ENCODE measurements around the gene IGF2R.

IGF2R gene

DNA sequence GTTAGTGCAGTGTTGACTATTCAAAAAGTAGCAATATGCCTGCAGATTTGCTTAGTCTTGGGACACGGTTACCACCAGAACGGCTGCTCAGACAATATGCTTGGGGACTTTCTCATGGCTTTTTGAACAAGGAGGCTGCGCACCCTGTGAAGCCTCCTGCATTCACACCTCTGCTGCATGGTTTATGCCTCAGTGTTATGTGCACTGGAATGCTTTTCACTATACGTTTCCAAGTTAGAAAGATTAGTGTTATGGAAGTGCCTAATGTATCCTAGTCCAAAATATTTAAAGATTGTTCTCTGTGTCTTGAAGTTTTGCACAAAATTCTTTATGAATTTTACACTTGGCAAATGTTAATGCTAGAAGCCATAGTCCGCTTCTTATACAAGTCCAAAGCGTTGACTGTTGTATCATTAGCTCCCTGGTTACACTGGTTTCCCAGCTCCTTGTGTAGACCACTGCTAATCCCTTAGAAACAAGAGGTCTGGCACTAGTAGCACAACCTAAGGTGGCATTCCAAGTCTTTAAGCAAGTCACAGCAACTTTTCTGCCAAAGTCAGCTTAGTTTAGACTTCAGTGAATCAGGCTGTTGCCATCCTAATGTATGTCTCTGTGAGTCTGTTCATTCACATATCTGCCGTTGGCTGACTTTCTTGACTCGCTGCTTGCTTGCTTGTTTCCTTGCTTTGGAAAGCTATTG is 126.4 kb downstream of the IGF2R start:
- Histone ChIP-seq H3K27me3 (ENCODE audit: control insufficient read depth in 1 of 2, insufficient read depth in 2 of 2, low read length in 2 of 2) (no peaks in the 10 kb centered on the region), H3K4me1 (ENCODE audit: insufficient read depth, low read length) (no peaks in the 10 kb centered on the region), H3K9ac (ENCODE audit: low read length) (no peak overlapping the region), H3K36me3 (ENCODE audit: insufficient read depth, low read length) (peaks cover 64% of the 10 kb centered on the region), H3K4me3 (ENCODE audit: low read depth in 1 of 2, low read length in 2 of 2) (no peak overlapping the region), H3K27ac (ENCODE audit: low read depth, low read length) (no peak overlapping the region), H3K9me3 (ENCODE audit: low read length) (no peaks in the 10 kb centered on the region)

DNA sequence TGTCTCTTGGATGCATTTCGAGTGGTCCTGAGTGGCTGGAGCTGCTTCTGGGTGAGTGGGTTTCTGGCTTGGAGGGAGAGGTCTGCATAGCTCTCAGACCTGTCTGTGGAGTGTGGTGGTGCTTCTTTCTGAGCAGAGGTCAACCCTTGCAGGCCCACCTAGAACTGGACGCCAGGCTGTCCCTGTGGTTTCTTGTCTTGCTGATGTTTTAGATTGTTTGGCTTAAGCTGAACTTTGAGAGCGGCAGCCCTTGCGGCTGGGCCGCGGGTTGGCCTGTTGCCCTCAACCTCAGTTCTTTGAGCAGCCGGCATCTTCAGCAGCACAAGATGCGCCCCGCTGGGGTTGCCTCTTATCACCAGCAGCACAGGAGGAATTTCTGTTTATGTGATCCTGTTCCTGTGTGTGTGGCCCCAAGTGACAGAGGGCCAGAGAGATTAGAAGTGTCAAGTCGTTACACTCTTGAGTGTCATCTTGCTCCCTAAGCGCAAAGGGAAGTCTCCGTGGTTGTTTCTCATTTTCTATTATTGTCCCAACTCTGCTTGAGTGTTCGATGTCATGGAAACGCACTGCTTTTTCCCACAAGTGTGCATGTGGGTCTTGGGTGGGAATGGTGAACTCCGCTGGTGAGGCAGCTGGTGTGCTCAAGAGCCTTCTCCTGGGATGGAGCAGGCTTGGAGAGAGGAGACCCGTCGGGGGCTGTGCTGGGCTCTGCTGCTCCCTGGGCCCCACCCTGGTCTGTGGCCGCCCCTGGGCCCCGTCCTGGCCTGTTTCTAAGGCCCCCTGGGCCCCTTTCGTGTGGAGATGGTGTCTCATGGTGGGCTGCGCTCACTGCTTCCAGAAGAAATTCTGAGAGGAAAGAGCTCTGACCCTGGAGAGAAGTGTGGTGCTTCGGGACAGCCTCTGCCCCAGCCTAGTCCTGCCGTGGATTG is 132.7 kb downstream of the IGF2R start:
- no peaks in the 10 kb centered on the region for H3K9me3 ChIP-seq (ENCODE audit: low read length)
- H3K27me3 ChIP-seq (ENCODE audit: control insufficient read depth in 1 of 2, insufficient read depth in 2 of 2, low read length in 2 of 2): no peaks in the 10 kb centered on the region
- peaks cover 44% of the 10 kb centered on the region for H3K36me3 ChIP-seq (ENCODE audit: insufficient read depth, low read length)
- no peak overlapping the region for H3K4me3 ChIP-seq (ENCODE audit: low read depth in 1 of 2, low read length in 2 of 2)
- H3K9ac ChIP-seq (ENCODE audit: low read length): no peak overlapping the region
- no peaks in the 10 kb centered on the region for H3K4me1 ChIP-seq (ENCODE audit: insufficient read depth, low read length)
- H3K27ac ChIP-seq (ENCODE audit: low read depth, low read length): no peak overlapping the region

- Histone ChIP-seq H3K9ac (ENCODE audit: low read length) (no peak overlapping the region), H3K4me3 (ENCODE audit: low read depth in 1 of 2, low read length in 2 of 2) (no peak overlapping the region), H3K36me3 (ENCODE audit: insufficient read depth, low read length) (peaks cover 40% of the 10 kb centered on the region), H3K27ac (ENCODE audit: low read depth, low read length) (no peak overlapping the region), H3K4me1 (ENCODE audit: insufficient read depth, low read length) (no peaks in the 10 kb centered on the region), H3K27me3 (ENCODE audit: control insufficient read depth in 1 of 2, insufficient read depth in 2 of 2, low read length in 2 of 2) (no peaks in the 10 kb centered on the region), H3K9me3 (ENCODE audit: low read length) (no peaks in the 10 kb centered on the region)
Observed at GRCh38 chr6:160102399-160102798, 133.5 kb downstream of the IGF2R start.

- H3K27me3 ChIP-seq (ENCODE audit: control insufficient read depth in 1 of 2, insufficient read depth in 2 of 2, low read length in 2 of 2): no peaks in the 10 kb centered on the region
- no peak overlapping the region for H3K9ac ChIP-seq (ENCODE audit: low read length)
- H3K36me3 ChIP-seq (ENCODE audit: insufficient read depth, low read length): peaks cover 35% of the 10 kb centered on the region
Observed at GRCh38 chr6:160102956-160103824, 134.3 kb downstream of the IGF2R start.

GRCh38 chr6:160103825-160104100 is 134.9 kb downstream of the IGF2R start:
- no peaks in the 10 kb centered on the region for H3K4me1 ChIP-seq (ENCODE audit: insufficient read depth, low read length)
- peaks cover 34% of the 10 kb centered on the region for H3K36me3 ChIP-seq (ENCODE audit: insufficient read depth, low read length)

More at GRCh38 chr6:160102956-160103824, 134.3 kb downstream of the IGF2R start:
- Histone ChIP-seq H3K27ac (ENCODE audit: low read depth, low read length) (no peak overlapping the region), H3K9me3 (ENCODE audit: low read length) (no peaks in the 10 kb centered on the region), H3K4me1 (ENCODE audit: insufficient read depth, low read length) (no peaks in the 10 kb centered on the region), H3K4me3 (ENCODE audit: low read depth in 1 of 2, low read length in 2 of 2) (no peak overlapping the region)

DNA sequence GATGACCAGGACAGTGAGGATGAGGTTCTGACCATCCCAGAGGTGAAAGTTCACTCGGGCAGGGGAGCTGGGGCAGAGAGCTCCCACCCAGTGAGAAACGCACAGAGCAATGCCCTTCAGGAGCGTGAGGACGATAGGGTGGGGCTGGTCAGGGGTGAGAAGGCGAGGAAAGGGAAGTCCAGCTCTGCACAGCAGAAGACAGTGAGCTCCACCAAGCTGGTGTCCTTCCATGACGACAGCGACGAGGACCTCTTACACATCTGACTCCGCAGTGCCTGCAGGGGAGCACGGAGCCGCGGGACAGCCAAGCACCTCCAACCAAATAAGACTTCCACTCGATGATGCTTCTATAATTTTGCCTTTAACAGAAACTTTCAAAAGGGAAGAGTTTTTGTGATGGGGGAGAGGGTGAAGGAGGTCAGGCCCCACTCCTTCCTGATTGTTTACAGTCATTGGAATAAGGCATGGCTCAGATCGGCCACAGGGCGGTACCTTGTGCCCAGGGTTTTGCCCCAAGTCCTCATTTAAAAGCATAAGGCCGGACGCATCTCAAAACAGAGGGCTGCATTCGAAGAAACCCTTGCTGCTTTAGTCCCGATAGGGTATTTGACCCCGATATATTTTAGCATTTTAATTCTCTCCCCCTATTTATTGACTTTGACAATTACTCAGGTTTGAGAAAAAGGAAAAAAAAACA is 136.1 kb downstream of the IGF2R start:
- no peak overlapping the region for H3K27ac ChIP-seq (ENCODE audit: low read depth, low read length)
- H3K9me3 ChIP-seq (ENCODE audit: low read length): no peaks in the 10 kb centered on the region
- no peaks in the 10 kb centered on the region for H3K27me3 ChIP-seq (ENCODE audit: control insufficient read depth in 1 of 2, insufficient read depth in 2 of 2, low read length in 2 of 2)
- no peak overlapping the region for H3K9ac ChIP-seq (ENCODE audit: low read length)
- H3K4me1 ChIP-seq (ENCODE audit: insufficient read depth, low read length): no peaks in the 10 kb centered on the region
- H3K36me3 ChIP-seq (ENCODE audit: insufficient read depth, low read length): peaks cover 34% of the 10 kb centered on the region
- no peak overlapping the region for H3K4me3 ChIP-seq (ENCODE audit: low read depth in 1 of 2, low read length in 2 of 2)

More at GRCh38 chr6:160103825-160104100, 134.9 kb downstream of the IGF2R start:
- Histone ChIP-seq H3K27ac (ENCODE audit: low read depth, low read length) (no peak overlapping the region), H3K9me3 (ENCODE audit: low read length) (no peaks in the 10 kb centered on the region), H3K4me3 (ENCODE audit: low read depth in 1 of 2, low read length in 2 of 2) (no peak overlapping the region), H3K27me3 (ENCODE audit: control insufficient read depth in 1 of 2, insufficient read depth in 2 of 2, low read length in 2 of 2) (no peaks in the 10 kb centered on the region), H3K9ac (ENCODE audit: low read length) (no peak overlapping the region)

DNA sequence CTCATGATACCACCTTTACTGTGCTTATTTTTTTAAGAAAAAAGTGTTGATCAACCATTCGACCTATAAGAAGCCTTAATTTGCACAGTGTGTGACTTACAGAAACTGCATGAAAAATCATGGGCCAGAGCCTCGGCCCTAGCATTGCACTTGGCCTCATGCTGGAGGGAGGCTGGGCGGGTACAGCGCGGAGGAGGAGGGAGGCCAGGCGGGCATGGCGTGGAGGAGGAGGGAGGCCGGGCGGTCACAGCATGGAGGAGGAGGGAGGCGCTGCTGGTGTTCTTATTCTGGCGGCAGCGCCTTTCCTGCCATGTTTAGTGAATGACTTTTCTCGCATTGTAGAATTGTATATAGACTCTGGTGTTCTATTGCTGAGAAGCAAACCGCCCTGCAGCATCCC is 137.1 kb downstream of the IGF2R start:
- H3K36me3 ChIP-seq (ENCODE audit: insufficient read depth, low read length): peaks cover 34% of the 10 kb centered on the region
- H3K4me3 ChIP-seq (ENCODE audit: low read depth in 1 of 2, low read length in 2 of 2): no peak overlapping the region
- H3K27ac ChIP-seq (ENCODE audit: low read depth, low read length): no peak overlapping the region
- no peaks in the 10 kb centered on the region for H3K27me3 ChIP-seq (ENCODE audit: control insufficient read depth in 1 of 2, insufficient read depth in 2 of 2, low read length in 2 of 2)
- no peak overlapping the region for H3K9ac ChIP-seq (ENCODE audit: low read length)
- no peaks in the 10 kb centered on the region for H3K9me3 ChIP-seq (ENCODE audit: low read length)
- no peaks in the 10 kb centered on the region for H3K4me1 ChIP-seq (ENCODE audit: insufficient read depth, low read length)

- Histone ChIP-seq H3K4me3 (ENCODE audit: low read depth in 1 of 2, low read length in 2 of 2) (no peak overlapping the region), H3K9ac (ENCODE audit: low read length) (no peak overlapping the region), H3K36me3 (ENCODE audit: insufficient read depth, low read length) (peaks cover 34% of the 10 kb centered on the region), H3K4me1 (ENCODE audit: insufficient read depth, low read length) (no peaks in the 10 kb centered on the region), H3K27ac (ENCODE audit: low read depth, low read length) (no peak overlapping the region), H3K9me3 (ENCODE audit: low read length) (no peaks in the 10 kb centered on the region), H3K27me3 (ENCODE audit: control insufficient read depth in 1 of 2, insufficient read depth in 2 of 2, low read length in 2 of 2) (no peaks in the 10 kb centered on the region)
Observed at GRCh38 chr6:160106701-160107100, 137.8 kb downstream of the IGF2R start.

- Histone ChIP-seq H3K4me1 (ENCODE audit: insufficient read depth, low read length) (no peaks in the 10 kb centered on the region), H3K36me3 (ENCODE audit: insufficient read depth, low read length) (peaks cover 26% of the 10 kb centered on the region), H3K27ac (ENCODE audit: low read depth, low read length) (no peak overlapping the region), H3K27me3 (ENCODE audit: control insufficient read depth in 1 of 2, insufficient read depth in 2 of 2, low read length in 2 of 2) (no peaks in the 10 kb centered on the region), H3K4me3 (ENCODE audit: low read depth in 1 of 2, low read length in 2 of 2) (no peak overlapping the region), H3K9me3 (ENCODE audit: low read length) (no peaks in the 10 kb centered on the region), H3K9ac (ENCODE audit: low read length) (no peak overlapping the region)
Observed at GRCh38 chr6:160108077-160108476, 139.2 kb downstream of the IGF2R start.

- H3K27ac ChIP-seq (ENCODE audit: low read depth, low read length): no peak overlapping the region
- no peaks in the 10 kb centered on the region for H3K4me1 ChIP-seq (ENCODE audit: insufficient read depth, low read length)
- no peaks in the 10 kb centered on the region for H3K9me3 ChIP-seq (ENCODE audit: low read length)
- no peak overlapping the region for H3K4me3 ChIP-seq (ENCODE audit: low read depth in 1 of 2, low read length in 2 of 2)
- H3K9ac ChIP-seq (ENCODE audit: low read length): no peak overlapping the region
- no peaks in the 10 kb centered on the region for H3K27me3 ChIP-seq (ENCODE audit: control insufficient read depth in 1 of 2, insufficient read depth in 2 of 2, low read length in 2 of 2)
- peaks cover under 1% of the 10 kb centered on the region for H3K36me3 ChIP-seq (ENCODE audit: insufficient read depth, low read length)
Observed at GRCh38 chr6:160110586-160111123, 141.8 kb downstream of the IGF2R start.
